Measurements from ENCODE around the gene CCR5. TPM values are rescaled to one million over a fixed set of nuclear protein-coding genes. Genes with fewer than 3 reads are reported as not detected.
A peak's percentile ranks its signal among the peaks of the same experiment; 100 is the strongest.

The CCR5 gene
- total RNA-seq, 4 donors from 2014 or later: 1.1 to 3.7 (median 1.4) TPM; not detected in 1

DNA sequence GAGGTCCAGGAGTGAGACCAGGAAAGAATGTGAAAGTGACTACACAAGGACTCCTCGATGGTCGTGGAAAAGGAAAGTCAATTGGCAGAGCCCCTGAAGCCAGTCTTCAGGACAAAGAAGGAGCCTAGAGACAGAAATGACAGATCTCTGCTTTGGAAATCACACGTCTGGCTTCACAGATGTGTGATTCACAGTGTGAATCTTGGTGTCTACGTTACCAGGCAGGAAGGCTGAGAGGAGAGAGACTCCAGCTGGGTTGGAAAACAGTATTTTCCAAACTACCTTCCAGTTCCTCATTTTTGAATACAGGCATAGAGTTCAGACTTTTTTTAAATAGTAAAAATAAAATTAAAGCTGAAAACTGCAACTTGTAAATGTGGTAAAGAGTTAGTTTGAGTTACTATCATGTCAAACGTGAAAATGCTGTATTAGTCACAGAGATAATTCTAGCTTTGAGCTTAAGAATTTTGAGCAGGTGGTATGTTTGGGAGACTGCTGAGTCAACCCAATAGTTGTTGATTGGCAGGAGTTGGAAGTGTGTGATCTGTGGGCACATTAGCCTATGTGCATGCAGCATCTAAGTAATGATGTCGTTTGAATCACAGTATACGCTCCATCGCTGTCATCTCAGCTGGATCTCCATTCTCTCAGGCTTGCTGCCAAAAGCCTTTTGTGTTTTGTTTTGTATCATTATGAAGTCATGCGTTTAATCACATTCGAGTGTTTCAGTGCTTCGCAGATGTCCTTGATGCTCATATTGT is 10.8 kb upstream of the CCR5 start:
- H3K36me3 ChIP-seq: no peaks in the 10 kb centered on the region
- no peak for DNase-seq
- H3K9me3 ChIP-seq: no peaks in the 10 kb centered on the region
- 49 to 64% methylated on average over 11 of the region's 11 CpGs for WGBS, 2 donors (ENCODE audit: low coverage in 1 of 2)
- peak overlapping the region in 3 of 4 donors; percentile 10 to 67 (median 14) for H3K27ac ChIP-seq
- no peak overlapping the region for H3K4me3 ChIP-seq
- intact Hi-C loops (cut with DNase I; ENCODE audit: low total_unique reads): no loop called here
- no peak for TF ChIP-seq POLR2AphosphoS5 (IDR thresholded peaks at IDR 0.05)
- no peak for TF ChIP-seq EP300 (IDR thresholded peaks at IDR 0.05; ENCODE audit: low read depth)
- TF ChIP-seq, protein P1, sequence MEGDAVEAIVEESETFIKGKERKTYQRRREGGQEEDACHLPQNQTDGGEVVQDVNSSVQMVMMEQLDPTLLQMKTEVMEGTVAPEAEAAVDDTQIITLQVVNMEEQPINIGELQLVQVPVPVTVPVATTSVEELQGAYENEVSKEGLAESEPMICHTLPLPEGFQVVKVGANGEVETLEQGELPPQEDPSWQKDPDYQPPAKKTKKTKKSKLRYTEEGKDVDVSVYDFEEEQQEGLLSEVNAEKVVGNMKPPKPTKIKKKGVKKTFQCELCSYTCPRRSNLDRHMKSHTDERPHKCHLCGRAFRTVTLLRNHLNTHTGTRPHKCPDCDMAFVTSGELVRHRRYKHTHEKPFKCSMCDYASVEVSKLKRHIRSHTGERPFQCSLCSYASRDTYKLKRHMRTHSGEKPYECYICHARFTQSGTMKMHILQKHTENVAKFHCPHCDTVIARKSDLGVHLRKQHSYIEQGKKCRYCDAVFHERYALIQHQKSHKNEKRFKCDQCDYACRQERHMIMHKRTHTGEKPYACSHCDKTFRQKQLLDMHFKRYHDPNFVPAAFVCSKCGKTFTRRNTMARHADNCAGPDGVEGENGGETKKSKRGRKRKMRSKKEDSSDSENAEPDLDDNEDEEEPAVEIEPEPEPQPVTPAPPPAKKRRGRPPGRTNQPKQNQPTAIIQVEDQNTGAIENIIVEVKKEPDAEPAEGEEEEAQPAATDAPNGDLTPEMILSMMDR (IDR thresholded peaks at IDR 0.05): no peak
- TF ChIP-seq POLR2A (IDR thresholded peaks at IDR 0.05): no peak
- H3K4me1 ChIP-seq: peaks cover 0 to 19% (median 0%) of the 10 kb centered on the region in 4 donors
- no peaks in the 10 kb centered on the region for H3K27me3 ChIP-seq
- in situ Hi-C loops (cut with MboI; ENCODE audit: low pct_ligation_motif_present in 1 of 4, low pct_unique_long_range_greater_than_20kb in 1 of 4, low sequenced_read_pairs in 3 of 4): loop anchor here (10.0 to 25.0 kb wide), 5 partner anchors 75 to 423 kb away; partner anchors contain the start of gene CXCR6 (in 2 of the 4)

DNA sequence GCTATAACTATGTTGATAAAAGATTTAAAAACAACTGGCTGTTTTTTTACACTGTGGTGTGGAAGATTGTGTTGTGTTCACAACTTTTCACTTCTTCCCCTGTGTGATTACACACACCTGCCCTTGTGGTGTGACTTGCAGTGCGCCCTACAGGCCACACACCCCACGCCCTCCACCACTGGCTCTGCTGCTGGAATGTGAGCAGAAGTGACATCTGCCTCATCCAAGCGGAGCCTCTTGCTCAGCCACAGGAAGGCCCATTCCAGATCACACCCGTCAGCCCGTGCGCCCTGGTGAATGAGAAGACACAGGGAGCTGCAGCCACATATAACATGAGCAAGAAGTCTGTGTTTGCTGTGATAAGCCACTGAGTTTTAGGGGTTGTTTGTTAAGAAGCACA is 9.8 kb upstream of the CCR5 start:
- H3K4me1 ChIP-seq: peaks cover 0 to 19% (median 0%) of the 10 kb centered on the region in 4 donors
- DNase-seq: no peak
- peak overlapping the region; percentile 14 to 34 (median 22) for H3K27ac ChIP-seq
- TF ChIP-seq POLR2AphosphoS5 (IDR thresholded peaks at IDR 0.05) (no peak), POLR2A (IDR thresholded peaks at IDR 0.05) (no peak), EP300 (IDR thresholded peaks at IDR 0.05; ENCODE audit: low read depth) (no peak)
- TF ChIP-seq, protein P1 (IDR thresholded peaks at IDR 0.05): no peak
- WGBS, 2 donors (ENCODE audit: low coverage in 1 of 2): 70% methylated on average over 6 of the region's 6 CpGs; no CpG with 5 or more reads in 1 of the 2 donors
- no peaks in the 10 kb centered on the region for H3K27me3 ChIP-seq
- in situ Hi-C loops (cut with MboI; ENCODE audit: low pct_ligation_motif_present in 1 of 4, low pct_unique_long_range_greater_than_20kb in 1 of 4, low sequenced_read_pairs in 3 of 4): loop anchor here (10.0 to 25.0 kb wide), 5 partner anchors 76 to 424 kb away; partner anchors contain the start of gene CXCR6 (in 2 of the 4)
- H3K4me3 ChIP-seq: no peak overlapping the region
- H3K9me3 ChIP-seq: no peaks in the 10 kb centered on the region
- H3K36me3 ChIP-seq: no peaks in the 10 kb centered on the region
- intact Hi-C loops (cut with DNase I; ENCODE audit: low total_unique reads): no loop called here

DNA sequence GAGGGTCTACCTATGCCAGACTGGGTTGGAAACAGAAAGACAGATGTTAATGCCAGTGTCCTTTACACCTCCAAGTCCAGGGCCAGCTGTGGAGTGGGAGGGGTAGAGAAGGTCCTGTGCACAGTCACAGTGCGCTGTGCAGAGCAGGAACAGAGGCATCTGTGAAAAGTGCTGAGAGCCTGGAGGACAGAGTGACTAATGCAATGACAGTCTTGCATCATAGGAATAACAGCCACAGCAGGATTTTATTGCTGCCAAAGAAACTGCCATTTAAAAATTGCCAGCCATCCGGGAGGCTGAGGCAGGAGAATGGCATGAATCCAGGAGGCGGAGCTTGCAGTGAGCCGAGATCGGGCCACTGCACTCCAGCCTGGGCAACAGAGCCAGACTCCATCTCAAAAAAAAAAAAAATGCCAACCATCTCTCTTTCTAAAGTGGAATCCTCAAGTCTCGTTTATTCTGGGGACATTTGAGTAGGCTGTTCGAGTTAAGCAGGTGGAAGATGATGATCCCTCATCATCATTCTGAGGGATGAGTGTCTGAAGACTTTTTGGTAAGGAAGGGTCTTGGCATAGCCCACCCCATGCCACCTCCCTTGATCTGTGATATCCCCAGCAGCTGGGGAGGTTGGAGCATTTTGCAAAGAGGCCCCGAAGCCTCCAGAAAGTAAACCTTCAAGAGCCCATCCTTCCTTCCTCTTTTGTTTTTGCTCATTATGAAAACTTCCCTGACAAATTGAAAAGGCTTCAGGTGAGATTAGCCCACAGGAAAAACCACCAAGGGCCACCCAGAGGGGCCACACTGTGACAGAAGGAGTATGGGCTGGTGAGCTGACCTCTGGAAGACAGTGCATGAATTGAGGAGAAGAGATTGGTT is 9.1 kb upstream of the CCR5 start:
- H3K4me1 ChIP-seq: peaks cover 0 to 19% (median 0%) of the 10 kb centered on the region in 4 donors
- no peaks in the 10 kb centered on the region for H3K27me3 ChIP-seq
- 60 to 65% methylated on average over 6 to 8 of the region's 8 CpGs for WGBS, 2 donors (ENCODE audit: low coverage in 1 of 2)
- H3K9me3 ChIP-seq: no peaks in the 10 kb centered on the region
- intact Hi-C loops (cut with DNase I; ENCODE audit: low total_unique reads) (no loop called here), in situ Hi-C loops (cut with MboI; ENCODE audit: low pct_ligation_motif_present in 1 of 4, low pct_unique_long_range_greater_than_20kb in 1 of 4, low sequenced_read_pairs in 3 of 4) (loop anchor here (10.0 to 25.0 kb wide), 5 partner anchors 77 to 424 kb away; partner anchors contain the start of gene CXCR6 (in 2 of the 4))
- H3K36me3 ChIP-seq: no peaks in the 10 kb centered on the region
- H3K4me3 ChIP-seq: no peak overlapping the region
- TF ChIP-seq EP300 (IDR thresholded peaks at IDR 0.05; ENCODE audit: low read depth) (no peak), POLR2AphosphoS5 (IDR thresholded peaks at IDR 0.05) (no peak), POLR2A (IDR thresholded peaks at IDR 0.05) (no peak)
- TF ChIP-seq, protein P1 (IDR thresholded peaks at IDR 0.05): no peak
- H3K27ac ChIP-seq: peak overlapping the region; percentile 14 to 34 (median 22)
- no peak for DNase-seq

DNA sequence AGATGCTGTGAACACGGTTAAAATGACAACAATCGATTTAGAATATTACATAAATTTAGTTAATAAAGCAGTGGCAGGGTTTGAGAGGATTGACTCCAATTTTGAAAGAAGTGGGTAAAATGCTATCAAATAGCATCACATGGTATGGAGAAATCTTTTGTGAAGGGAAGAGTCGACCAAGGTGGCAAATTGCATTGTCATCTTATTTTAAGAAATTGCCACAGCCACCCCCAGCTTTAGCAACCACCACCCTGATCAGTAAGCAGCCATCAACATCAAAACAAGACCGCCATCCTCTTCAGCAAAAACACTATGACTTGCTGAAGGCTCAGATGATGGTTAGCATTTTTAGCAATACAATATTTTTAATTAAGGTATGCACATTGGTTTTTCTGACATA is 5.7 kb upstream of the CCR5 start:
- 92 to 93% methylated on average over 4 of the region's 4 CpGs for WGBS, 2 donors (ENCODE audit: low coverage in 1 of 2)
- no peak overlapping the region for H3K27ac ChIP-seq
- H3K27me3 ChIP-seq: no peaks in the 10 kb centered on the region
- no peaks in the 10 kb centered on the region for H3K9me3 ChIP-seq
- no peak for DNase-seq
- no peaks in the 10 kb centered on the region for H3K36me3 ChIP-seq
- in situ Hi-C loops (cut with MboI; ENCODE audit: low pct_ligation_motif_present in 1 of 4, low pct_unique_long_range_greater_than_20kb in 1 of 4, low sequenced_read_pairs in 3 of 4) (loop anchor here (5.0 to 25.0 kb wide), 6 partner anchors 80 to 428 kb away; partner anchors contain the start of gene CXCR6 (in 2 of the 4)), intact Hi-C loops (cut with DNase I; ENCODE audit: low total_unique reads) (no loop called here)
- H3K4me1 ChIP-seq: peaks cover 0 to 11% (median 0%) of the 10 kb centered on the region in 4 donors
- TF ChIP-seq, protein P1 (IDR thresholded peaks at IDR 0.05): no peak
- TF ChIP-seq POLR2AphosphoS5 (IDR thresholded peaks at IDR 0.05) (no peak), POLR2A (IDR thresholded peaks at IDR 0.05) (no peak), EP300 (IDR thresholded peaks at IDR 0.05; ENCODE audit: low read depth) (no peak)
- no peak overlapping the region for H3K4me3 ChIP-seq

All from transverse colon (tissue), 4 donors.